ENCODE data around the gene SERPINB10.

Gene SERPINB10

GRCh38 chr18:63860531-63860930, 47.2 kb upstream of the SERPINB10 start:
- DNase-seq (ENCODE audit: low read depth in 1 of 2, low spot score in 1 of 2): peak in 1 of 2 experiments; percentile 28
- TF ChIP-seq, protein P1, sequence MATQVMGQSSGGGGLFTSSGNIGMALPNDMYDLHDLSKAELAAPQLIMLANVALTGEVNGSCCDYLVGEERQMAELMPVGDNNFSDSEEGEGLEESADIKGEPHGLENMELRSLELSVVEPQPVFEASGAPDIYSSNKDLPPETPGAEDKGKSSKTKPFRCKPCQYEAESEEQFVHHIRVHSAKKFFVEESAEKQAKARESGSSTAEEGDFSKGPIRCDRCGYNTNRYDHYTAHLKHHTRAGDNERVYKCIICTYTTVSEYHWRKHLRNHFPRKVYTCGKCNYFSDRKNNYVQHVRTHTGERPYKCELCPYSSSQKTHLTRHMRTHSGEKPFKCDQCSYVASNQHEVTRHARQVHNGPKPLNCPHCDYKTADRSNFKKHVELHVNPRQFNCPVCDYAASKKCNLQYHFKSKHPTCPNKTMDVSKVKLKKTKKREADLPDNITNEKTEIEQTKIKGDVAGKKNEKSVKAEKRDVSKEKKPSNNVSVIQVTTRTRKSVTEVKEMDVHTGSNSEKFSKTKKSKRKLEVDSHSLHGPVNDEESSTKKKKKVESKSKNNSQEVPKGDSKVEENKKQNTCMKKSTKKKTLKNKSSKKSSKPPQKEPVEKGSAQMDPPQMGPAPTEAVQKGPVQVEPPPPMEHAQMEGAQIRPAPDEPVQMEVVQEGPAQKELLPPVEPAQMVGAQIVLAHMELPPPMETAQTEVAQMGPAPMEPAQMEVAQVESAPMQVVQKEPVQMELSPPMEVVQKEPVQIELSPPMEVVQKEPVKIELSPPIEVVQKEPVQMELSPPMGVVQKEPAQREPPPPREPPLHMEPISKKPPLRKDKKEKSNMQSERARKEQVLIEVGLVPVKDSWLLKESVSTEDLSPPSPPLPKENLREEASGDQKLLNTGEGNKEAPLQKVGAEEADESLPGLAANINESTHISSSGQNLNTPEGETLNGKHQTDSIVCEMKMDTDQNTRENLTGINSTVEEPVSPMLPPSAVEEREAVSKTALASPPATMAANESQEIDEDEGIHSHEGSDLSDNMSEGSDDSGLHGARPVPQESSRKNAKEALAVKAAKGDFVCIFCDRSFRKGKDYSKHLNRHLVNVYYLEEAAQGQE (IDR thresholded peaks at IDR 0.05; ENCODE audit: insufficient replicate concordance, low read depth): no peak
- TF ChIP-seq POLR2AphosphoS5 (IDR thresholded peaks at IDR 0.05; ENCODE audit: low read depth) (no peak), SPI1 (IDR thresholded peaks at IDR 0.05; ENCODE audit: borderline replicate concordance, low read depth) (no peak), GABPA (IDR thresholded peaks at IDR 0.05; ENCODE audit: low read depth) (no peak)
- TF ChIP-seq, protein P2, sequence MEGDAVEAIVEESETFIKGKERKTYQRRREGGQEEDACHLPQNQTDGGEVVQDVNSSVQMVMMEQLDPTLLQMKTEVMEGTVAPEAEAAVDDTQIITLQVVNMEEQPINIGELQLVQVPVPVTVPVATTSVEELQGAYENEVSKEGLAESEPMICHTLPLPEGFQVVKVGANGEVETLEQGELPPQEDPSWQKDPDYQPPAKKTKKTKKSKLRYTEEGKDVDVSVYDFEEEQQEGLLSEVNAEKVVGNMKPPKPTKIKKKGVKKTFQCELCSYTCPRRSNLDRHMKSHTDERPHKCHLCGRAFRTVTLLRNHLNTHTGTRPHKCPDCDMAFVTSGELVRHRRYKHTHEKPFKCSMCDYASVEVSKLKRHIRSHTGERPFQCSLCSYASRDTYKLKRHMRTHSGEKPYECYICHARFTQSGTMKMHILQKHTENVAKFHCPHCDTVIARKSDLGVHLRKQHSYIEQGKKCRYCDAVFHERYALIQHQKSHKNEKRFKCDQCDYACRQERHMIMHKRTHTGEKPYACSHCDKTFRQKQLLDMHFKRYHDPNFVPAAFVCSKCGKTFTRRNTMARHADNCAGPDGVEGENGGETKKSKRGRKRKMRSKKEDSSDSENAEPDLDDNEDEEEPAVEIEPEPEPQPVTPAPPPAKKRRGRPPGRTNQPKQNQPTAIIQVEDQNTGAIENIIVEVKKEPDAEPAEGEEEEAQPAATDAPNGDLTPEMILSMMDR (IDR thresholded peaks at IDR 0.05; ENCODE audit: insufficient read depth, low read length): no peak
- Histone ChIP-seq H3K27me3 (ENCODE audit: insufficient read depth, poor library complexity, severe bottlenecking) (no peaks in the 10 kb centered on the region), H3K4me3 (replicated peaks; ENCODE audit: insufficient read depth, low read length) (no peak overlapping the region), H3K27ac (replicated peaks) (peak overlapping the region; percentile 75)

GRCh38 chr18:63867368-63868125, 40.2 kb upstream of the SERPINB10 start:
- Histone ChIP-seq H3K27me3 (ENCODE audit: insufficient read depth, poor library complexity, severe bottlenecking) (no peaks in the 10 kb centered on the region), H3K27ac (replicated peaks) (peak overlapping the region; percentile 79), H3K4me3 (replicated peaks; ENCODE audit: insufficient read depth, low read length) (no peak overlapping the region)
- TF ChIP-seq GABPA (IDR thresholded peaks at IDR 0.05; ENCODE audit: low read depth): no peak
- TF ChIP-seq SPI1 (IDR thresholded peaks at IDR 0.05; ENCODE audit: borderline replicate concordance, low read depth): no peak
- TF ChIP-seq, protein P1 (IDR thresholded peaks at IDR 0.05; ENCODE audit: insufficient replicate concordance, low read depth): no peak
- TF ChIP-seq, protein P2 (IDR thresholded peaks at IDR 0.05; ENCODE audit: insufficient read depth, low read length): no peak
- TF ChIP-seq POLR2AphosphoS5 (IDR thresholded peaks at IDR 0.05; ENCODE audit: low read depth): no peak
- DNase-seq (ENCODE audit: low read depth in 1 of 2, low spot score in 1 of 2): no peak

DNA sequence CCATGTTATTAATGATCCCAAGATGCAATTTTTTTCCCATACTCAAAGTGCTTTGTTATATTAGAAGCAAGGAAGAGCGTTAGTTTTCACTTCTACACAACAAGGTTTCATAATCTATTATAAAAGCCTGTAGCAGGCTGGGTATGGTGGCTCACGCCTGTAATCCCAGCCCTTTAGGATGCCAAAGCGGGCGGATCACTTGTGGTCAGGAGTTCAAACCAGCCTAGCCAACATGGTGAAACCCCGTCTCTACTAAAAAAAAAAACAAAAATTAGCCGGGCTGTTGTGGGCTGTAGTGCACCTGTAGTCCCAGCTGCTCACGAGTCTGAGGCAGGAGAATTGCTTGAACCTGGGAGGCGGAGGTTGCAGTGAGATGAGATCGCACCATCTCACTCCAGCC, 39.2 kb upstream of the SERPINB10 start:
- Histone ChIP-seq H3K4me3 (replicated peaks; ENCODE audit: insufficient read depth, low read length) (no peak overlapping the region), H3K27ac (replicated peaks) (peak overlapping the region; percentile 79), H3K27me3 (ENCODE audit: insufficient read depth, poor library complexity, severe bottlenecking) (no peaks in the 10 kb centered on the region)
- TF ChIP-seq SPI1 (IDR thresholded peaks at IDR 0.05; ENCODE audit: borderline replicate concordance, low read depth): no peak
- TF ChIP-seq POLR2AphosphoS5 (IDR thresholded peaks at IDR 0.05; ENCODE audit: low read depth): no peak
- TF ChIP-seq, protein P2 (IDR thresholded peaks at IDR 0.05; ENCODE audit: insufficient read depth, low read length): no peak
- TF ChIP-seq GABPA (IDR thresholded peaks at IDR 0.05; ENCODE audit: low read depth): no peak
- TF ChIP-seq, protein P1 (IDR thresholded peaks at IDR 0.05; ENCODE audit: insufficient replicate concordance, low read depth): no peak
- no peak for DNase-seq (ENCODE audit: low read depth in 1 of 2, low spot score in 1 of 2)

All from HL-60 (cell line).